Spleen (tissue), 11 donors: Measurements from ENCODE around the gene PTPRN2. TPM values are rescaled to one million over a fixed set of nuclear protein-coding genes. Genes with fewer than 3 reads are reported as not detected.

Source experiments
- DNase-seq: peaks from one replicate; pipeline ENCODE4 v3.0.0-alpha.2; 2020
- H3K27ac ChIP-seq, 8 donors: fragments of 200-600 bp; sonication (generic) in 7 of 8; 1 replicate in 4 of 8; 2 replicates in 4 of 8; pipeline versions ENCODE4 v1.5.0 to v1.8.0; 2016 to 2021; ENCODE audit warnings: inconsistent platforms in 4 of 8, mild to moderate bottlenecking in 4 of 8, moderate library complexity in 1 of 8
- H3K27me3 ChIP-seq, 7 donors: fragments of 200-600 bp; sonication (generic) in 6 of 7; replicated peaks in 1 of 7; 1 replicate in 4 of 7; 2 replicates in 3 of 7; pipeline versions ENCODE4 v1.5.0 to v1.8.0; 2016 to 2021; ENCODE audit warnings: inconsistent platforms in 3 of 7, mild to moderate bottlenecking in 1 of 7
- H3K36me3 ChIP-seq, 6 donors: fragments of 200-600 bp; sonication (generic) in 5 of 6; 1 replicate in 4 of 6; 2 replicates in 2 of 6; pipeline versions ENCODE4 v1.5.0 to v1.8.0; 2016 to 2021; ENCODE audit warnings: inconsistent platforms in 2 of 6
- H3K4me1 ChIP-seq, 6 donors: fragments of 200-600 bp; sonication (generic) in 5 of 6; 1 replicate in 3 of 6; 2 replicates in 3 of 6; pipeline versions ENCODE4 v1.5.0 to v1.8.0; 2016 to 2021; ENCODE audit warnings: inconsistent platforms in 3 of 6
- H3K4me3 ChIP-seq, 8 donors: fragments of 200-600 bp; sonication (generic) in 7 of 8; 1 replicate in 4 of 8; 2 replicates in 4 of 8; pipeline versions ENCODE4 v1.5.0 to v1.8.0; 2016 to 2021; ENCODE audit warnings: inconsistent platforms in 4 of 8, mild to moderate bottlenecking in 4 of 8, moderate library complexity in 2 of 8
- H3K9me3 ChIP-seq, 8 donors: fragments of 200-600 bp; sonication (generic) in 7 of 8; 1 replicate in 4 of 8; 2 replicates in 4 of 8; pipeline versions ENCODE4 v1.5.0 to v1.8.0; 2016 to 2021; ENCODE audit warnings: inconsistent platforms in 4 of 8
- POLR2A ChIP-seq, 3 donors: fragments of 450-650 bp; IDR thresholded peaks; one replicate each; pipeline ENCODE4 v1.5.1; 2017; ENCODE audit warnings: antibody characterized with exemption in 3 of 3, mild to moderate bottlenecking in 1 of 3
- POLR2AphosphoS5 ChIP-seq, 3 donors: sonication (generic); formaldehyde crosslinking; IDR thresholded peaks; one replicate each; pipeline ENCODE4 v1.5.1; 2017; ENCODE audit warnings: antibody characterized with exemption in 3 of 3
- WGBS, 5 donors: extraction: QIAGEN DNeasy Blood & Tissue Kit in 3 of 5; methylation state at CpG; one replicate each; pipeline versions ENCODE4 v1.1.5 to v1.1.7; 2013 to 2018; 5-methylcytosine and 5-hydroxymethylcytosine counted together
- intact Hi-C: fragments of 100-400 bp; cut with DNase I; formaldehyde crosslinking; loops from one replicate; pipeline ENCODE4 v1.15.0; 2023; ENCODE audit warnings: low total_unique reads
- polyA plus RNA-seq, 3 donors: library from polyadenylated mRNA; stranded (reverse); fragments of 200-250 nt; gene quantifications; one replicate each; pipeline ENCODE4 v1.2.1, GENCODE V29; 2013
- total RNA-seq, 7 donors: library from RNA; depleted of rRNA in 3 of 7; stranded (reverse); fragments of >200 nt in 3 of 7; fragmentation: NEBNext Ultra II Directional in 4 of 7; extraction: Animal tissue kit (Norgen Biotek cat#: 25700) in 4 of 7; gene quantifications; one replicate each; pipeline versions ENCODE4 v1.1.0 to v1.2.1, GENCODE V29; 2016 to 2021
- TF ChIP-seq, protein P1 (sequence below), 11 experiments: fragments of 200-600 bp in 7 of 11; fragments of 450-650 bp in 4 of 11; sonication (generic) in 4 of 11; IDR thresholded peaks in 8 of 11; conservative IDR thresholded peaks in 3 of 11; 1 replicate in 7 of 11; 2 replicates in 4 of 11; pipeline versions ENCODE4 v1.4.0 to v1.8.0; 2016 to 2021; ENCODE audit warnings: antibody characterized with exemption in 11 of 11, inconsistent platforms in 4 of 11, mild to moderate bottlenecking in 1 of 11
- donor health status: healthy with polysubstance abuse.
- donor health status: DM: no; HTN: no; CAD: no; lungs with moderate emphysema.
- donor health status: DM: no; HTN: no; CAD: no.
- donor health status: Bipolar disorder and iron deficiency.
- donor health status: healthy.
- donor health status: DM: no; HTN: no; CAD: no.
- donor health status: DM: yes; HTN: yes; CAD: no.

Gene PTPRN2
- total and polyA plus RNA-seq, 10 donors = 7.0 to 22.8 (median 16.8) TPM

DNA sequence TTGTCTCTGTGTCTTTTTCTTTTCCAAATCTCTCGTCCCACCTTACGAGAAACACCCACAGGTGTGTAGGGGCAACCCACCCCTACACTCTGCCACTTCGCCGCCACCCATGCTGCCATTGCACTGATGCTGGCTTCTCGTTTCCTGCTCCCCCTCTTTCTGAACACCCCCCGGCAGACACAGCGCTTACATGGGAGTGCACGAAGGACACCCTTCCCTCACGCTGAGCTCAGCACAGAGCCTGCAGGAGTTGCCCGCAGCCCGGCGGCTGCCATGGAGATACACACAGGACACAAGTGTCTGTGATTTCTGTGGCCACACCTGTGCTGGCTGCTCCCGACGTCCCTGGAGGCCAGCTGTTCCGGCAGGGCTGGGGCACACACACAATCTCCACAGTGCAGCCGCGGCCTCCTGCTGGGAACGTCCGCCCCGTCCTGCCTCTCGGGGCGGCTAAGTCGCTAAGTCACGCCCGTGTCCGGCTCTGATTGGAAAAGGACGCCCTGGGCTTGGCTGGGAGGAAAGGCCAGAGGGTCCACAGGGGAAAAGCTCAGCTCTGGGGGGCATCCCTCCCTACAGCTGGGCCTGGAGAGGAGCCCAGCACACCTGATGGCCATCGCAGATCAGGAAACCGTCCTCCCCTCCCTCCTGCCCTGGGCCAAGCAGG is 349.8 kb downstream of the PTPRN2 start:
- peak; percentile 70 for DNase-seq
- intact Hi-C loops = no loop called here
- WGBS, 5 donors = 73 to 91% (median 88%) methylated on average over 15 to 29 of the region's 29 CpGs

DNA sequence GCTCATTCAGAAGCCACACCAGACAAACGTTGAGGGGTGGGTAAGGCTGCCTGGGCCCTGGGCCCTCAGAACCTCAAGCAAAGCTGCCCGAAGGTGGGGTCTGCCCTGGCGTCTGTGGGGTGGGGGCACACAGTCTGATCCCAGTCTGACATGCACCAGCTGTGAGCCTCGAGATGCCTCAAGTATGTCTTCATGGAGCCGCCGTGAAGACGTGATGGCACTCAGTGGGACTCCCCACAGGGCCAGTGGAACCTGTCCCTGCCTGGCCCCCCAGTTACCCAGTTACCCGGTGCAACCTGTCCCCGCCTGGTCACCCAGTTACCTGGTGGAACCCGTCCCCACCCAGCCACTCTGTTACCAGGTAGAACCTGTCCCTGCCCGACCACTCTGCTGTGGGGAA is 351.2 kb downstream of the PTPRN2 start:
- intact Hi-C loops = no loop called here
- Histone ChIP-seq H3K27me3 (peaks cover 0 to 6% (median 0%) of the 10 kb centered on the region in 7 donors), H3K27ac (no peak overlapping the region), H3K4me3 (no peak overlapping the region), H3K4me1 (no peaks in the 10 kb centered on the region), H3K9me3 (peaks cover 0 to 34% (median 23%) of the 10 kb centered on the region in 8 donors), H3K36me3 (no peaks in the 10 kb centered on the region)
- DNase-seq = peak; percentile 65
- no peak for TF ChIP-seq POLR2AphosphoS5 (IDR thresholded peaks at IDR 0.05)
- TF ChIP-seq POLR2A (IDR thresholded peaks at IDR 0.05) = no peak
- TF ChIP-seq, protein P1, sequence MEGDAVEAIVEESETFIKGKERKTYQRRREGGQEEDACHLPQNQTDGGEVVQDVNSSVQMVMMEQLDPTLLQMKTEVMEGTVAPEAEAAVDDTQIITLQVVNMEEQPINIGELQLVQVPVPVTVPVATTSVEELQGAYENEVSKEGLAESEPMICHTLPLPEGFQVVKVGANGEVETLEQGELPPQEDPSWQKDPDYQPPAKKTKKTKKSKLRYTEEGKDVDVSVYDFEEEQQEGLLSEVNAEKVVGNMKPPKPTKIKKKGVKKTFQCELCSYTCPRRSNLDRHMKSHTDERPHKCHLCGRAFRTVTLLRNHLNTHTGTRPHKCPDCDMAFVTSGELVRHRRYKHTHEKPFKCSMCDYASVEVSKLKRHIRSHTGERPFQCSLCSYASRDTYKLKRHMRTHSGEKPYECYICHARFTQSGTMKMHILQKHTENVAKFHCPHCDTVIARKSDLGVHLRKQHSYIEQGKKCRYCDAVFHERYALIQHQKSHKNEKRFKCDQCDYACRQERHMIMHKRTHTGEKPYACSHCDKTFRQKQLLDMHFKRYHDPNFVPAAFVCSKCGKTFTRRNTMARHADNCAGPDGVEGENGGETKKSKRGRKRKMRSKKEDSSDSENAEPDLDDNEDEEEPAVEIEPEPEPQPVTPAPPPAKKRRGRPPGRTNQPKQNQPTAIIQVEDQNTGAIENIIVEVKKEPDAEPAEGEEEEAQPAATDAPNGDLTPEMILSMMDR (IDR thresholded peaks at IDR 0.05 in 8 of 11, conservative IDR thresholded peaks at IDR 0.05 in 3 of 11) = no peak
- 84 to 93% (median 89%) methylated on average over 10 to 11 of the region's 11 CpGs for WGBS, 5 donors

More for the DNA sequence above, 349.8 kb downstream of the PTPRN2 start:
- Histone ChIP-seq H3K27me3 (peaks cover 0 to 6% (median 0%) of the 10 kb centered on the region in 7 donors), H3K4me3 (no peak overlapping the region), H3K9me3 (peaks cover 0 to 31% (median 19%) of the 10 kb centered on the region in 8 donors), H3K36me3 (no peaks in the 10 kb centered on the region), H3K4me1 (no peaks in the 10 kb centered on the region), H3K27ac (no peak overlapping the region)
- TF ChIP-seq, protein P1 (IDR thresholded peaks at IDR 0.05 in 8 of 11, conservative IDR thresholded peaks at IDR 0.05 in 3 of 11) = no peak
- TF ChIP-seq POLR2A (IDR thresholded peaks at IDR 0.05) = no peak
- TF ChIP-seq POLR2AphosphoS5 (IDR thresholded peaks at IDR 0.05) = peak in 1 of 3 donors; percentile 41

GRCh38 chr7:158235862-158236261 is 351.8 kb downstream of the PTPRN2 start:
- H3K4me1 ChIP-seq = no peaks in the 10 kb centered on the region
- H3K9me3 ChIP-seq = peaks cover 0 to 40% (median 28%) of the 10 kb centered on the region in 8 donors
- DNase-seq = no peak
- H3K27me3 ChIP-seq = peaks cover 0 to 6% (median 0%) of the 10 kb centered on the region in 7 donors
- intact Hi-C loops = no loop called here
- H3K4me3 ChIP-seq = no peak overlapping the region
- H3K27ac ChIP-seq = no peak overlapping the region
- no peak for TF ChIP-seq POLR2A (IDR thresholded peaks at IDR 0.05)
- TF ChIP-seq, protein P1 (IDR thresholded peaks at IDR 0.05 in 8 of 11, conservative IDR thresholded peaks at IDR 0.05 in 3 of 11) = no peak
- no peak for TF ChIP-seq POLR2AphosphoS5 (IDR thresholded peaks at IDR 0.05)
- WGBS, 5 donors = 83 to 87% (median 84%) methylated on average over 16 of the region's 16 CpGs
- H3K36me3 ChIP-seq = no peaks in the 10 kb centered on the region

GRCh38 chr7:158229945-158230344 is 357.7 kb downstream of the PTPRN2 start:
- Histone ChIP-seq H3K4me3 (no peak overlapping the region), H3K27me3 (no peaks in the 10 kb centered on the region), H3K36me3 (no peaks in the 10 kb centered on the region), H3K27ac (no peak overlapping the region), H3K4me1 (no peaks in the 10 kb centered on the region), H3K9me3 (peaks cover 0 to 52% (median 39%) of the 10 kb centered on the region in 8 donors)
- no peak for DNase-seq
- intact Hi-C loops = no loop called here
- TF ChIP-seq, protein P1 (IDR thresholded peaks at IDR 0.05 in 8 of 11, conservative IDR thresholded peaks at IDR 0.05 in 3 of 11) = no peak
- no peak for TF ChIP-seq POLR2AphosphoS5 (IDR thresholded peaks at IDR 0.05)
- TF ChIP-seq POLR2A (IDR thresholded peaks at IDR 0.05) = no peak
- 91 to 100% (median 97%) methylated on average over 1 of the region's 1 CpG for WGBS, 5 donors
